Measurements from ENCODE around the gene MYO1D.

DNA sequence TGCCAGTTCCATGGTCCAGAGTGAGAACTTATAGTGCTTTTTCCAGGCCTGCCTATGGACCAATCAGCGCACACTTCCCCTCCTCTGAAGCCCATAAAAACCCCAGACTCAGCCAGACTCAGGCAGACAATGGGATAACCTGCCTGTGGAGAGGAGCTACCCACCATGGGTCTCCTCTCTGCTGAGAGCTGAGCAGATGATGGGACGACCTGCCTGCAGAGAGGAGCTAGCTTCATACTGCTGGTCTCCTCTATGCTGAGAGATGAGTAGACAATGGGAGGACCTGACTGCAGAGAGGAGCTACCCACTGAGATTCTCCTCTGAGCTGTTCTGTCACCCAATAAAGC, 144.7 kb downstream of the MYO1D start:
- TF ChIP-seq, protein P1, sequence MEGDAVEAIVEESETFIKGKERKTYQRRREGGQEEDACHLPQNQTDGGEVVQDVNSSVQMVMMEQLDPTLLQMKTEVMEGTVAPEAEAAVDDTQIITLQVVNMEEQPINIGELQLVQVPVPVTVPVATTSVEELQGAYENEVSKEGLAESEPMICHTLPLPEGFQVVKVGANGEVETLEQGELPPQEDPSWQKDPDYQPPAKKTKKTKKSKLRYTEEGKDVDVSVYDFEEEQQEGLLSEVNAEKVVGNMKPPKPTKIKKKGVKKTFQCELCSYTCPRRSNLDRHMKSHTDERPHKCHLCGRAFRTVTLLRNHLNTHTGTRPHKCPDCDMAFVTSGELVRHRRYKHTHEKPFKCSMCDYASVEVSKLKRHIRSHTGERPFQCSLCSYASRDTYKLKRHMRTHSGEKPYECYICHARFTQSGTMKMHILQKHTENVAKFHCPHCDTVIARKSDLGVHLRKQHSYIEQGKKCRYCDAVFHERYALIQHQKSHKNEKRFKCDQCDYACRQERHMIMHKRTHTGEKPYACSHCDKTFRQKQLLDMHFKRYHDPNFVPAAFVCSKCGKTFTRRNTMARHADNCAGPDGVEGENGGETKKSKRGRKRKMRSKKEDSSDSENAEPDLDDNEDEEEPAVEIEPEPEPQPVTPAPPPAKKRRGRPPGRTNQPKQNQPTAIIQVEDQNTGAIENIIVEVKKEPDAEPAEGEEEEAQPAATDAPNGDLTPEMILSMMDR (IDR thresholded peaks at IDR 0.05; ENCODE audit: low read depth, low read length, missing input control) = no peak
- TF ChIP-seq NR2F2 (IDR thresholded peaks at IDR 0.05) (no peak), EGR1 (IDR thresholded peaks at IDR 0.05; ENCODE audit: low read depth in 2 of 2) (no peak), YY1 (IDR thresholded peaks at IDR 0.05) (no peak), MAX (IDR thresholded peaks at IDR 0.05) (no peak), TAF1 (conservative IDR thresholded peaks at IDR 0.05) (no peak), RAD21 (IDR thresholded peaks at IDR 0.05) (no peak), SP1 (IDR thresholded peaks at IDR 0.05) (no peak), FOXA1 (IDR thresholded peaks at IDR 0.05) (no peak), GABPA (IDR thresholded peaks at IDR 0.05 in 1 of 2, conservative IDR thresholded peaks at IDR 0.05 in 1 of 2) (no peak), JUND (IDR thresholded peaks at IDR 0.05) (no peak)
- TF ChIP-seq, protein P2, sequence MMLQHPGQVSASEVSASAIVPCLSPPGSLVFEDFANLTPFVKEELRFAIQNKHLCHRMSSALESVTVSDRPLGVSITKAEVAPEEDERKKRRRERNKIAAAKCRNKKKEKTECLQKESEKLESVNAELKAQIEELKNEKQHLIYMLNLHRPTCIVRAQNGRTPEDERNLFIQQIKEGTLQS (IDR thresholded peaks at IDR 0.05) = no peak

All from liver (tissue), 3 donors.